Left ventricle myocardium superior (tissue), 1 donor: ENCODE results near the gene RXRB. TPM values are rescaled to one million over a fixed set of nuclear protein-coding genes. Genes with fewer than 3 reads are reported as not detected.
A peak's percentile ranks its signal among the peaks of the same experiment; 100 is the strongest.
"Not testable (repeated sequence)": the region's sequence is repeated elsewhere in the genome, so short reads cannot be mapped to it uniquely, and the experiment has no call there.

Experiments
- ATAC-seq: fragments of 200-7000 bp; cut with Tn5 transposase; one replicate; pipeline ENCODE4 v1.9.1; 2020; ENCODE audit warnings: mild to moderate bottlenecking, moderate library complexity
- DNase-seq: peaks from one replicate; pipeline ENCODE4 v3.0.0-alpha.2; 2020
- intact Hi-C: fragments of 100-400 bp; cut with micrococcal nuclease; formaldehyde crosslinking; loops from one replicate; pipeline ENCODE4 v1.11.0; 2022
- long read RNA-seq: library from polyadenylated mRNA; unstranded; transcript quantifications from one replicate; pipeline ENCODE4 v2.0.0, GENCODE V29; 2021
- total RNA-seq: library from RNA; stranded (reverse); fragmentation: NEBNext Ultra II Directional; extraction: Animal tissue kit (Norgen Biotek cat#: 25700); gene quantifications from one replicate; pipeline ENCODE4 v1.2.1, GENCODE V29; 2021
- donor health status: DM: no; HTN: yes; CAD: no; lungs with severe emphysema.

The RXRB gene
- 41.2 TPM for total RNA-seq
- long read RNA-seq, transcript RXRB-201 (10 exons, 2,908 nt): major isoform, 23 of 79 reads
- long read RNA-seq, transcript RXRB-202 (10 exons, 2,846 nt): minor isoform, 21 of 79 reads
- long read RNA-seq, partial matches to known transcripts: 18 of 79 reads
- long read RNA-seq, other reads (novel, unspliced or antisense): 16 of 79 reads

DNA sequence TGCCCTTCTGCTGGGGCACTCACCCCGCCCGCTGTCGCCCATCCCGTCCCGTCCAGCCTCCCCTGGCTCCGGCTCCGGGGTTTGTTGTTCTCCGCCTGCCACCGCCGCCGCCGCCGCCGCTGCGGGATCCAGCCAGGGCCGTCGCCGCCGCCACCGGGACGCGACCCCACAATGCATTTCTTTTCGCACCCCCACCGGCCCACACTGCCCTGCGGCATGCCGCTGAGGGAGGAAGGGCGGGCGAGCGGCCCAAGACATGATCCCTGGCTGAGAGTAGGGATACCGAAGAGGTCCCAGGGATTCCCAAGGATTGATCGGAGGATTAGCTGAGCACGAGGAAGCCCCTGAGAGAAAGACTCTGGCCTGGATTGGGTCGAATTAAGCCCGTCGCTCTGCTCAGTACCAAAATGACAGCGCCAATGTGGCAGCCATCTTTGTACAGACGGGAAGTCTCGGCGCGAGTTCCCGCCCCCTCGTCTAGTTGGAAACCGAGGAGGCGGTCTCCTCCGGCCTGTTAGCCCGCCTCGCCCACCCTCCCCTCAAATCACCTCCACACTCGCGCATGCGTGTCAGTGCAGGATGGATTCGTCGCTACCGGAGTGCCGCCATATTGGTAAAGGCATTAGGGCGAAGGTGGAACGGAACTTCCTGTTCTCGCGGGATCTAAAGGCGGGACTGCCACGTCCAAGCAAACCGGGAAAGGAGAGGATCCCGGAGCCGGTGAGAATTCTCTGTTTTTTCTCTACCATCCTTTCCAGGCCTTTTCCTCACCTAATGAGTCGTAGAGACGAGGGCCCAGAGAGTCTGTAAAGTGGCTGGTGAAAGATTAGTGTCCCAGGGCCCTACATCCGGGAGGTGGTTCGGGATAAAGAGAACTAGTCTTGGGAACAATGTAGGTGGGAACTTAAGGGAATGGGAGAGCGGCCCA, at the start of gene RXRB, which contains the start of gene SLC39A7:
RXRB (minus strand) TSS at position 447 of the 928 bp plus-strand sequence; CDS start at position 258, 189 bp downstream.
SLC39A7 (plus strand) TSS at position 649 of the 928 bp plus-strand sequence. CDS start 379 bp downstream, outside the sequence.
- ATAC-seq (peak; percentile 87), DNase-seq (peak; percentile 99)
- intact Hi-C loops: no loop called here

DNA sequence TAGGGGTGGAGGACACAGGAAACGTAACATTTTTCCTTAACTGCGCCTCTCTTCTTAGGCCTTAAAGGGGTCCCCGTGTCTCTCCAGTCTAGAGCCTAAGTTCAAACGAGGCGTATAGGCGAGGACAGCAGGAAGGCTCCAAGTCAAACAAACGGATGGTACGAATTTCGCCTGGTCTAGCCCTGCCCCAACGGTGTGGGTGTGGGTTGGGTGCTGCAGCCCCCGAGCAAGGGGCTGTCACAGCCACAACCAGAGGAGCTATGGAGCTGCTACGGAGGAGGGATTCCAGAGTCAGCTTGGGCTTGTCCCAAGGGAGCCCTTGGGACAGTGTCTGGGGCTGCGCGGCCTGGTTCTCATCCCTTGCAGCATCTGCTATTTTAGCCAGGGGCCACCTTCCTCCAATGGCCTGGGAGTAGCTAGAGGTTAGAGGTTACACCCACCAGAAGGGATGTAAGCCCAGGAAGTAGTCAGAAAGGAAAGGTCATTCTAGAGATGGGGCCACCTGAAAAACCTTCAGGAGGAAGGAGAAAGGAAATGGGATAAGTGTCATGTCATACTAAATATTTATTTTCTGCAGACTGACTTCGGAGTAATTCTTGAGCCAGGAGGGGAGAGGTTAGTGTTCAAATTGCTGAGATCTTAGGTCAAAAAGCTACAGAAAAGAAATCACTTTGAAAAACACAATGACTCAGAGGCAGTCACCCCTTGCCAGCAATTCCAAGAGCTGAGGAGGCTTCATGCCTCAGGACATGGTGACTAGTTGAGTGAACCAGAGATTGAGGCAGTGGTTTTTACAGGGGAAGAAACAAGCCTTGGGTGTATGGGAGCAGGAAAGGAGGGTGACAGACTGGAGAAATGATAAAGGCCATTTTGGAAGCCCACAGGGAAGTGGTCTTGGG, 49.5 kb upstream of the RXRB start:
- intact Hi-C loops: loop anchor here (5.0 to 10.0 kb wide), 2 partner anchors 88 to 235 kb away; no protein-coding TSS in a partner anchor
- DNase-seq (peak; percentile 32), ATAC-seq (peak; percentile 3)

DNA sequence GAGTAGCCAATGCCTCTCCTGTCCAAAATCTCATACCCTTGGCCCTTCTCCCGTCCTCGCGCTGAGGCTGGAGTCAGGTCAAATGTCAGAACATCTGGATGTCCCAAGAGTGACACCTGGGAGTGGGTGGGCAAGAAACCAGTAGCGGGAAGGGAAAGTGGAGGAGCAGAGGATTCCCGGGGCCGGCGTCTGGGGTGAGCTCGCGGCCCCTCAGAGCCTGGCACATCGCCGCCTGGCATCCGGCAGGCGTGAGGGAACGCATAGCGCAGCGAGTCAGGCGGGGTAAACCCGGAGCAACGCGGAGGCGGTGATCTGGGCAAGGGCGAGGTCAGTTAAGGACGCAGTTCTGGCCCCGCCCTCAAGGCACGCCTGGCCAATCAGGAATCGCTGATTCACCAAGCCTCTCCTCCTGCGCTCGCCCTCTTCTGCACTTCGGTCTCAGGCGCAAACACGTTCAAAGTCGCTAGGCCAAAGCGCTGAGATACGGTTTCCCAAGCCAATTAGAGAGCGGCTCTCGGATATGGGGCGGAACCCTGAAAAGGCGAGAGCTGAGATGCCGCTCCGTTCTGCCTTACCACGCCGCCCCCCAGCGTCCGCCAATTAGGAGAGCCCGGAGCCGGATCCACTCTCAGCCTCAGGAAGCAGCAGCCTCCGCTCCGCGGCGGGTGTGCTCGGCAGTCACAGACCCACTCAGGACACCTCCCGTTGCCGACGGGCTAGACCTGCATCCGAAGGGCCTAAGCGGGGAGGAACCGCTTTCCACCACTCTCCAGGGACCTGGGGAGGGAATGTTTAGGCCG, 48.7 kb upstream of the RXRB start:
- ATAC-seq: peak; percentile 96
- intact Hi-C loops: loop anchor here (5.0 to 10.0 kb wide), 2 partner anchors 87 to 234 kb away; no protein-coding TSS in a partner anchor
- DNase-seq: peak; percentile 97

DNA sequence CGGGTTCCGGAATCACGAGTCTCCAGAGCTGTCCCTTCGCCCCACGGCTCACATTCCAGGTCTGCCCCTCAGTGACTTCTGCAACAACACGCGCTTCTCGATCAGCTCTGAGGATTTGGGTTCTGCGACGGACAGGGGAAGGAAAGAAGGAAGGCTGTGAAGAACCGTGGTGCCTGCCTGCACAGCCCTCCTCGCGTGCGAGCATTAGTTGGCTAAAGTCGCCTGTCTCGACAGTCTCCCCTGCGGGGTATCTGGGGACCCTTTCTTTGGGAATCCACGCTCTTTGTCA, 48.1 kb upstream of the RXRB start:
- no peak for DNase-seq
- peak; percentile 18 for ATAC-seq
- intact Hi-C loops: loop anchor here (5.0 to 10.0 kb wide), 2 partner anchors 86 to 234 kb away; no protein-coding TSS in a partner anchor

DNA sequence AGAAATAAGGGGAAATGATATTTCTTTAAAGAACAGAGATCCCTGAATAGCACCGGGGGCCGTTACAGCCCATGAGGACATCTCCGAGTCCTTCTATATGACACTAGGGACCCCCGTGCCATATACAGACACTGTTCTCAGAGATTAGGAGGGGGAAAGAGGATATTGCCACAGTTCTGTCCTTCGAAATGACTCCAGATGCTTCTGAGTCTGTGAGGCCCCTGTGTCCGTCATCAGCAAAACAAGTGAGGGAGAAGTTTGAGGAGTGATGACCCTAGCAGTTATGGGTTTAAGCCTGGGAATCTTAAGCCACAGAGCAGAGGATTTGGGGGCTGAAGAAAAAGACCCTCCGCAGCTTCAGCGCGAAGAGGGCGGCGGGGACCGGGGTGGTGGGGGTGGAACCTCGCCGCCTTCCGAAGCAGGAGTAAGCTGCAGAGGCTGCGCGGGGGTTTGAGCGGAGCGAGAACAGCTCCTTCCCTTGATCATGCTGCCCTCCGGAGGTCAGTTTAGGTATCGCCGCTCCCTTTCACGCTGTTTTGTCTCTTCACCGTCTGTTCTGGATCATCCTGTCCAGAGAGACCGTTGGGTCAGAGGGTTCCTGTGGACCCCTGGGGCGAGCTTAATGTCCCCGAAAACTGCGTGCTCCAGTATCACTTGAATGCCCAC, 47.6 kb upstream of the RXRB start:
- peak; percentile 76 for ATAC-seq
- DNase-seq: peak; percentile 91
- intact Hi-C loops: loop anchor here (5.0 to 10.0 kb wide), 2 partner anchors 86 to 233 kb away; no protein-coding TSS in a partner anchor

DNA sequence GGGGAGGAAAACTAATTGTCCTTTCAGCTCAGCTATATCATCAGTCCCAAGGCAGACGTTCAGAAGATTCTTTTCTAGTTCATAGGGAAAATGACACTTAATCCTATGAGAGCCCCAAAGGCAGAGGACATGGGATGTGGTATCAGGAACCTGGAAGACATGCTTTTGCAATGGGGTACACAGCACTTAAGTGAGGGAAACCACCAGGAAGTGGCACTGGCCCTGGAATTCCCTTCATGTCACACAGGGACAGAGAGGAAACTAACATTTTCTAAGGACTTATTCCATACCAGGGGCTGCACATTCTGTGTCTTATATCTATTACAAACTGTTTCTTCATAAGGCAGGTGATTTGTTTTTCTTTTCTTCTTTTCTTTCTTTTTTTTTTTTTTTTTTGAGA, 43.0 kb upstream of the RXRB start:
- ATAC-seq (no peak), DNase-seq (no peak)
- intact Hi-C loops: loop anchor here (10.0 kb wide), 1 partner anchor 229 kb away; no protein-coding TSS in a partner anchor

DNA sequence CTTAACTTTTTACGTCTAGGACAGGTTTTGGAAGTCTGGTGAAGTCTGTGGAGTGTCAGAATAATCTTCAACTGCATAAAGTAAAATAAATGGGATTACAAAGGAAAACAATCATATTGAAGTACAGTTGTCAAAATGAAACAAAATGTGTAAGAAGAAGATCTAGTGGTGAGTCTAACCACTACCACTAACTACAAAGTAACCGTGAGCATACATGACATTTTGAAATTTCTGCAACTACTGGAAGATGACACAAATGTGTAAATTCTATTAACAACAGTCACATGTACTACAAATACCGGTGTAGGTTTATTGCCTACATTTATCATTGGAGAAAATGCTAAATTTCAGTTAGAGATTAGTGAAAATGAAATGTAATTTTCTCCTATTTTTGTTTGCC, 41.5 kb upstream of the RXRB start:
- DNase-seq (no peak), ATAC-seq (no peak)
- intact Hi-C loops: loop anchor here (10.0 kb wide), 1 partner anchor 227 kb away; no protein-coding TSS in a partner anchor

DNA sequence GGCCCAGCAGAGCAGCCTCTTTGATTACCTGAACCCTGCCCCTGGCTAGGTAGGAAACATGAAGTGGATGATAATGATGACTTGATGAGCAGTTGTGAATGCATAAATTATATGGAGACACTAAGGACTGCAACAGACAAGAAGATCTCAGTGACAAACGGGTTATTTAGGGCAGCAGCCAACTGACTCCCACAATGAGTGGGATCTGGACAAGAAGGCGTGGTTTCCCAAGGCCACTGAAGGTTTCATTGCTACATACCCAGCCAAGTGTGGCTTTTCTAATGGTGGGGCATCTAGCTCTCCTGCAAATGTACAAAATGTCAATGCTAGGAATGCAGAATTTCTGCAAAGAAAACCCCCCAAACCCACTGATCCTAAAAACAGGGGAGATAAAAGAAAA, 37.3 kb upstream of the RXRB start:
- DNase-seq: no peak
- ATAC-seq: no peak
- intact Hi-C loops: no loop called here

DNA sequence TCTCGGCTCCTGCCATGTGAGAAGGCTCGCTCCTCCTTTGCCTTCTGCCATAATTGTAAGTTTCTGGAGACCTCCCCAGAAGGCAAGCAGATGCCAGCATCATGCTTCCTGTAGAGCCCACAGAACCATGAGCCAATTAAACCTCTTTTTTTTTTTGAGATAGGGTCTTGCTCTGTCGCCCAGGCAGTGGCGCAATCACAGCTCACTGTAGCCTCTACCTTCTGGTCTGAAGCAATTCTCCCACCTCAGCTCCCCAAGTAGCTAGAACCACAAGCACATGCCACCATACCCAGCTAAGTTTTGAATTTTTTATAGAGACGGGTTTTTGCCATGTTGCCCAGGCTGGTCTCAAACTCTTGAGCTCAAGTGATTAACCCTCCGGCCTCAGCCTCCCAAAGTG, 36.4 kb upstream of the RXRB start:
- no peak for DNase-seq

DNA sequence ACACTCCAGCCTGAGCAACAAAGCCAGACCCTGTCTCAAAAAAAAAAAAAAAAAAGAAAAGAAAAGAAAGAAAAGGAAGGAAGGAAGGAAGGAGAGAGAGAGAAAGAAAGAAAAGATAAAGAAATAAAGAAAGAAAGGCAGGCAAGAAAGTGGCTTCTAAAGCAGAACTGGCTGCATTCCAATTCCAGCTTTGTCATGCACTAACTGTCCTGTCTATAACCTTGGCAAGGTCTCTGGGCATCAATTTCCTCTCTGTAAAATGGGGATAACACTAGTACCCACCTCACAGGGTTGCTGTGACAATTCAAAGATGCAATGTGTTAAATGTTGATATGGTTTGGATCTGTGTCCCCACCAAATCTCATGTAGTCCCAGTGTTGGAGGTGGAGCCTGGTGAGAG, 35.9 kb upstream of the RXRB start:
- intact Hi-C loops: no loop called here
- no peak for ATAC-seq
- DNase-seq: no peak

More for the DNA sequence above, 36.4 kb upstream of the RXRB start:
- intact Hi-C loops: no loop called here
- no peak for ATAC-seq

DNA sequence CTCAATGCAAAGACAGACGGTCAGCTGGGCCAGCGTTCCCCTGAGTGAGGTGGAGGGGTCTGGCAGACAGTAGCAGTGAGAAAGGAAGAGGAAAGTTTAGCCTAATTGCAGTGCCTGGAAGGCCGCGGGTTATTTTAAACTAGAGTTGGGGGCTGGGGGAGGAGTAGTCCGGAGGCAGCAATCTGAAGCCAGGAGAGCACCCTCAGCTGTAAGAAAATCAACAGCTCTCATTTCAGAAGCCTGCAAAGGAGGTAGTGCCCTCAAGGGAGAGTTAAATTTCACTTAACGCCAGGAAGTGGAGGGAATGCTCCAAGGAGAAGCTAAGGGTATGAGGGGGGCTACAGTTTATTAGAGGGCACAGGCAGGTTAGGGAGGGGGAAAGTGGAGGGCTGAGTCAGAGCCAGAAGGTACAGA, 34.8 kb upstream of the RXRB start:
- intact Hi-C loops: no loop called here
- ATAC-seq (no peak), DNase-seq (no peak)

DNA sequence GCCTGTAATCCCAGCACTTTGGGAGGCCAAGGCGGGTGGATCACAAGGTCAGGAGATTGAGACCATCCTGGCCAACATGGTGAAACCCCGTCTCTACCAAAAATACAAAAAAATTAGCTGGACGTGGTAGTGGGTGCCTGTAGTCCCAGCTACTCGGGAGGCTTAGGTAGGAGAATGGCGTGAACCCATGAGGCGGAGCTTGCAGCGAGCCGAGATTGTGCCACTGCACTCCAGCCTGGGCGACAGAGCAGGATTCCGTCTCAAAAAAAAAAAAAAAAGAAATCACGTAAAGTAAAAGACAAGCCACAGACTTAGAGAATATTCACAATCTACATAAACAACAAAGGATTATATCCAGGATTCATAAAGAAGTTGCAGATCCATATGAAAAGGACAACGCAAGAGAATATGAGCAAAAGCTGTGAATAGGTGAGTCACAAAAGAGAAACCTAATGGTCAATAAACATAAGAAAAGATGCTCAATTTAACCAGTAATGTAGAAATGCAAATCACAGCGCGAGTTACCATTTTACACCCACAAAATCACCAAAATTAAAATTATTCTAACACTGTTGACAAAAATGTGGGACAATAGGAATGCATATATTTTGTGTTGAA, 26.1 kb upstream of the RXRB start:
- ATAC-seq, DNase-seq, intact Hi-C loops: not testable (repeated sequence)

DNA sequence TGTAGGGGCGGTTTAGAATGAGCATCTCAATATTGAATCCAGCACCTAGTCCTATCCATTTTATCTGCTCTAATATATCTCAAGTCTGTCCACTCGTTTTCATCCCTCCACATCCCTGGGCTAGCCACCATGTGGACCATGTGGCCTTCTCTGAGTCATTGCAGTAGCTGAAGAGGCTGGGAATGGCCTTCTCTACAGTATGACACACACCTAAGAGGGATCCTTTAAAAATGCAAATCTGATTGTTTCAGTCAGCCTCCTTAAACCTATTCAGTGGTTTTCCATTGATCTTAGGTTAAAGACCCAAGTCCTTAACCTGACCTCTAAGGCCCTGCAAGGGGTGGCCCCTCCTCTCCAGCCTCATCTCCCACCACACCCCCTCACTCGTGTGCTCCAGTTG, 17.2 kb upstream of the RXRB start:
- intact Hi-C loops: no loop called here
- ATAC-seq (no peak), DNase-seq (no peak)

DNA sequence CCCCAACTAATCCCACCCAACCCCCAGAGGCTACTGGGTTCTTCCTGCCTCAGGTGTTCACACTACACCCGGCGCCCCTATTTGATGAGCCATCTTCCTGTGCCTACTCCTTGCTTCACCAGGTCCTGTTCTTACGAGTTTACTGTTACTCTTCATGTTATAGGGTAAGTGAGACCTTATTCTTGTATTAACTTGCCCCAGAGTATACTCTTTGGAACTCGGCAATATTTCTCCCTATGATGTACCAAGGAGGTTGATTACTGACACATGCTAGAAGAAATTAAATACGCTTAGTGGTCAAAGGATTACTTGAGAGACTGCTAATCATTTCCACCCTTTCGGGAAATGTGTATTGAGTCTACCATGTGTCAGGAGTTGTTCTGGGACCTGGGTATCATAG, 16.8 kb upstream of the RXRB start:
- ATAC-seq: no peak
- intact Hi-C loops: no loop called here
- DNase-seq: no peak

DNA sequence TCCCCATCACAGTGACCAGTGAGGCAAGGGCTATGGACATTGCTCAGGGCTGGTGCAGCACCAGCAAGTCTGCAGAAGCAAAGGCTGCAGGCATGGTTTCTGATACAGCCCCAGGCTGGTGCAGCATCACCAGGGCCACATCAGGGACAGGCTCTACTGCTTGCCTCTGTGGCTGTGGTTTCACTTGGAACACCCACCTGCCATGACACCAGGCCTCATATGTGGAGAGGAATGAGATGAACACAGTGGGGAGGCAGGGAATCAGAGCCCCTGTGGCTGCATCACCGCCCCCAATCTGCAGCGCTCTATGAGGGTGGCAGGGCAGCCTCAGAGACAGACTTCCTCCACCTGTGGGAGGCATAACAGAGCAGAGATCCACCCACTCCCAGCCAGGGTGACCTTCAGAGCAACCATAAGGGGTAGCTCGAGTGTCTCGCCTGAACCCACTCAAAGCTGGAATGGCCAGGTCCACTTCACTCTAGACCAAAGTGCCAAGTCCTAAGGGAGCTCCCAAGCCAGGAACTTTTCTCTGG, 15.7 kb upstream of the RXRB start:
- DNase-seq (no peak), ATAC-seq (no peak)
- intact Hi-C loops: no loop called here

DNA sequence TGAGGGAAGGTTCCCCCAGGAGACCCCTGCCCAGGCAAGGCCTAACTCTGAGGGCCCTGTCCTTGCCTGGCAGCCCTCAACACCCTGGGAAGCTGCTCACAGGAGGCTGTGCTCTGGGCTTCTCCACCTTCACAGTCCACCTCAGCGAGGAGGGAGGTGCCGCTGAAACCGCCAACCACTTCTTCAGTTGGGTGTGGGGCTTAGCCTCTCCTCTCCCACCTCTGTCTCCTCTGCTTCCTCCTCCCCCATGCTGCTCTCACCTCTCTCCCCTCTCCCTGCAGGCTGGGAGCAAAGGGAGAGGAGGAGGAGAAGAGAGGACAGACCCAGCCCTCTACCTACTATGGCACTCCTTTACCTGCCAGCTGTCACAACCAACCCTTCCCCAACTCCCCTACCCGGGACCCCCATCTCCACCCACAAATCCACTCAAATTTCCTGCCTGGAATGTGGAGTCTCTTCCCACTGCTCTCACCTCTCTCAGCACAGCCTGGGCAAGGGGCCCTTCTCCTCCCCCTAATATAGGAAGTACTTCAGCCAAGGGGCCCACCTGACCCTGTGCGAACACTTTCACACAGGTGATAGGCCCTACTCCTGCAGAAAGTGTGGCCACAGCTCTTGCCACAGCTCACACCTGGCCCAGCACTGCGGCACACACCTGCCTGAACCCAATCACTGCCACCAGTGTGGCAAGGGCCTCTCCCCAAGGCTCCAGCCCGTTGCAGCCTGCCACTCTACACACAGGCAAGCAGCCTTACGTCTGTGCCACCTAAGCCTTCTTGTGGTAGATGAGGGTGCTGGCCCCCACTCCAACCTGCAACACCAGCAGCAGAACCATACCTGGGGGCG, 15.0 kb upstream of the RXRB start:
- intact Hi-C loops: no loop called here
- no peak for DNase-seq
- ATAC-seq: no peak
